Smooth muscle cell (in vitro differentiated cells): ENCODE results near the gene TBCD. TPM values are rescaled to one million over a fixed set of nuclear protein-coding genes. Genes with fewer than 3 reads are reported as not detected.
A peak's percentile ranks its signal among the peaks of the same experiment; 100 is the strongest.

Experiments
- DNase-seq: peaks from one replicate; lab custom pipeline; 2025; ENCODE audit not compliant: unreplicated experiment; lab: John Stamatoyannopoulos, UW
- H2AFZ ChIP-seq: fragments of 200-600 bp; sonication (generic); 2 replicates; pipeline ENCODE4 v1.6.0; 2016; ENCODE audit warnings: antibody characterized with exemption, low read depth, mild to moderate bottlenecking
- H3F3A ChIP-seq: fragments of 200-600 bp; sonication (generic); 2 replicates; pipeline ENCODE4 v1.6.0; 2017; ENCODE audit warnings: antibody characterized with exemption, low read depth
- H3K27ac ChIP-seq: fragments of 200-600 bp; sonication (generic); 2 replicates; pipeline ENCODE4 v1.5.1; 2016; ENCODE audit warnings: low read depth, mild to moderate bottlenecking
- H3K27me3 ChIP-seq: fragments of 200-600 bp; sonication (generic); 2 replicates; pipeline ENCODE4 v1.6.1; 2016; ENCODE audit warnings: low read depth, mild to moderate bottlenecking
- H3K36me3 ChIP-seq: fragments of 200-600 bp; sonication (generic); 2 replicates; pipeline ENCODE4 v1.5.1; 2016; ENCODE audit warnings: low read depth
- H3K4me1 ChIP-seq: fragments of 200-600 bp; sonication (generic); 2 replicates; pipeline ENCODE4 v1.5.1; 2016; ENCODE audit warnings: low read depth
- H3K4me2 ChIP-seq: fragments of 200-600 bp; sonication (generic); 2 replicates; pipeline ENCODE4 v1.6.0; 2016; ENCODE audit warnings: mild to moderate bottlenecking
- H3K4me3 ChIP-seq: fragments of 200-600 bp; sonication (generic); 2 replicates; pipeline ENCODE4 v1.5.1; 2016; ENCODE audit warnings: mild to moderate bottlenecking
- H3K79me2 ChIP-seq: fragments of 200-600 bp; sonication (generic); 2 replicates; pipeline ENCODE4 v1.6.0; 2016; ENCODE audit warnings: low read depth, mild to moderate bottlenecking
- H3K9ac ChIP-seq: fragments of 200-600 bp; sonication (generic); 2 replicates; pipeline ENCODE4 v1.6.0; 2016; ENCODE audit warnings: low read depth
- H3K9me3 ChIP-seq: fragments of 200-600 bp; sonication (generic); replicated peaks from 2 replicates; pipeline ENCODE4 v1.5.1; 2016; ENCODE audit warnings: low read depth
- H4K20me1 ChIP-seq: fragments of 200-600 bp; sonication (generic); 2 replicates; pipeline ENCODE4 v1.6.0; 2016; ENCODE audit warnings: low read depth
- WGBS: methylation state at CpG from one replicate; pipeline ENCODE4 v1.1.7; 2016; ENCODE audit warnings: low lambda C conversion rate; 5-methylcytosine and 5-hydroxymethylcytosine counted together
- polyA plus RNA-seq: library from polyadenylated mRNA; unstranded; fragments of >200 nt; fragmentation: Nextera tagmentation; extraction: Ambion mirVana; gene quantifications from 2 replicates; pipeline ENCODE4 v1.2.1, GENCODE V29; 2016
- total RNA-seq: library from RNA; depleted of rRNA; stranded (reverse); fragments of >200 nt; gene quantifications from 2 replicates; pipeline ENCODE4 v1.2.3, GENCODE V29; 2014
- TF ChIP-seq, protein P1 (sequence below): fragments of 200-600 bp; sonication (generic); IDR thresholded peaks from 2 replicates; pipeline ENCODE4 v1.5.1; 2017; ENCODE audit warnings: borderline replicate concordance, mild to moderate bottlenecking, antibody characterized with exemption; ENCODE audit not compliant: insufficient read depth, poor library complexity, severe bottlenecking

Gene TBCD
- total and polyA plus RNA-seq, 2 experiments from 2014 or later: 29.1 to 38.8 TPM

DNA sequence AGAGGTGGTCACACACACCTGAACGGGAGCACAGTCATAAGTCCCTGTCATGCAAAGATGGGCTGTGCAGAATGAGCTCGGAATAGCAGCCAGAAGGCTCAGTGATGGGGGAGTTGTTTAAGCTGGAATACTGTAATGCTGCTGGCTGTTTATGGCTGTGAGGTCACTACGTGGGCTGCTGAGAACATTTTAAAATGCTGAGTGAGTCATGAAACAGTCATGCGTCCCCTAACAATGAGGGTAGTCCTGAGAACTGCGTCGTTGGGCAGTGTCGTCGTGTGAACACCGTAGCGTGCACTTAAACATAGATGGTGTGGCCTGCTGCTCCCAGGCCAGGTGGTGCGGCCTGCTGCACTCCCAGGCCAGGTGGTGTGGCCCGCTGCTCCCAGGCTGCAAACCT lies 39.7 kb downstream of the TBCD start:
- Histone ChIP-seq H3K4me2 (no peak overlapping the region), H4K20me1 (no peaks in the 10 kb centered on the region), H3F3A (no peaks in the 10 kb centered on the region), H3K9me3 (no peaks in the 10 kb centered on the region), H3K9ac (peak overlapping the region; percentile 23), H3K79me2 (peaks cover 9% of the 10 kb centered on the region), H3K4me3 (no peak overlapping the region), H3K36me3 (no peaks in the 10 kb centered on the region), H3K4me1 (no peaks in the 10 kb centered on the region), H2AFZ (no peak overlapping the region), H3K27me3 (no peaks in the 10 kb centered on the region), H3K27ac (peak overlapping the region; percentile 68)
- DNase-seq: no peak
- 17% methylated on average over 12 of the region's 12 CpGs for WGBS
- TF ChIP-seq, protein P1, sequence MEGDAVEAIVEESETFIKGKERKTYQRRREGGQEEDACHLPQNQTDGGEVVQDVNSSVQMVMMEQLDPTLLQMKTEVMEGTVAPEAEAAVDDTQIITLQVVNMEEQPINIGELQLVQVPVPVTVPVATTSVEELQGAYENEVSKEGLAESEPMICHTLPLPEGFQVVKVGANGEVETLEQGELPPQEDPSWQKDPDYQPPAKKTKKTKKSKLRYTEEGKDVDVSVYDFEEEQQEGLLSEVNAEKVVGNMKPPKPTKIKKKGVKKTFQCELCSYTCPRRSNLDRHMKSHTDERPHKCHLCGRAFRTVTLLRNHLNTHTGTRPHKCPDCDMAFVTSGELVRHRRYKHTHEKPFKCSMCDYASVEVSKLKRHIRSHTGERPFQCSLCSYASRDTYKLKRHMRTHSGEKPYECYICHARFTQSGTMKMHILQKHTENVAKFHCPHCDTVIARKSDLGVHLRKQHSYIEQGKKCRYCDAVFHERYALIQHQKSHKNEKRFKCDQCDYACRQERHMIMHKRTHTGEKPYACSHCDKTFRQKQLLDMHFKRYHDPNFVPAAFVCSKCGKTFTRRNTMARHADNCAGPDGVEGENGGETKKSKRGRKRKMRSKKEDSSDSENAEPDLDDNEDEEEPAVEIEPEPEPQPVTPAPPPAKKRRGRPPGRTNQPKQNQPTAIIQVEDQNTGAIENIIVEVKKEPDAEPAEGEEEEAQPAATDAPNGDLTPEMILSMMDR: no peak

DNA sequence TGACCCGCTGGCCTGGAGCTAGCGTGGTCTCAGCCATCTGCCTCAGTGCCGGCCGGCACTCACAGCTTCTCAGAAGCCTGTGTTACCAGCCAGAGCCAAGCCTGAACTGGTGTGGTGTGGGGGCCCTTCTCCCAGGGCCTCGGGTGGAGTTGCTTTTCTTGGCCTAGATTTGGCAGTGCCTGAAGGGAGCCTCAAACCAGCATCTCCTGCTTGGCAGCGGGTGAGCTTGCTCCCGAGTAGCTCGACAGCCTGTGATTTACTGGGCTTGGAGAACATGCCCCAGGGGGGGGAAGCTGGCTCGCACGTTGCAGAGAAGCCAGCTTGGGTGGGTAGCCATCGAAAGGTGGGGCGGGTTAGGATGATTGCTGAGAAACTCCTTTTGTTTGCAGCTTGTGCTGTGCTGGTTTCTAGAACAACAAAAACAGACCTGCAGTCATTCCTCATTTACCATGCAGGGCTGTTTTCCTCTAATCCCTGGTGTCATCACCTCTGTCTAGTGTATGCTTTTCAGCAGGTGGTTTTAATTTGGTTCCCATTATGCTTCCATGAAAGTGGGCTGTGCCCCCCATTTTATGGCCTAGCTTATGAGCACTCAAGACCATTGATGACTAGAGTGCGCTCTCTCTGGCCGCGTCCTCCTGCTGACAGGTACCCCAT lies 42.2 kb downstream of the TBCD start:
- Histone ChIP-seq H3K27ac (peak overlapping the region; percentile 46), H3K79me2 (peaks cover 9% of the 10 kb centered on the region), H3K4me3 (no peak overlapping the region), H2AFZ (no peak overlapping the region), H3F3A (no peaks in the 10 kb centered on the region), H3K9me3 (no peaks in the 10 kb centered on the region), H4K20me1 (no peaks in the 10 kb centered on the region), H3K4me1 (no peaks in the 10 kb centered on the region), H3K9ac (no peak overlapping the region), H3K27me3 (no peaks in the 10 kb centered on the region), H3K36me3 (no peaks in the 10 kb centered on the region), H3K4me2 (no peak overlapping the region)
- WGBS: 83% methylated on average over 15 of the region's 15 CpGs
- TF ChIP-seq, protein P1: no peak
- no peak for DNase-seq

DNA sequence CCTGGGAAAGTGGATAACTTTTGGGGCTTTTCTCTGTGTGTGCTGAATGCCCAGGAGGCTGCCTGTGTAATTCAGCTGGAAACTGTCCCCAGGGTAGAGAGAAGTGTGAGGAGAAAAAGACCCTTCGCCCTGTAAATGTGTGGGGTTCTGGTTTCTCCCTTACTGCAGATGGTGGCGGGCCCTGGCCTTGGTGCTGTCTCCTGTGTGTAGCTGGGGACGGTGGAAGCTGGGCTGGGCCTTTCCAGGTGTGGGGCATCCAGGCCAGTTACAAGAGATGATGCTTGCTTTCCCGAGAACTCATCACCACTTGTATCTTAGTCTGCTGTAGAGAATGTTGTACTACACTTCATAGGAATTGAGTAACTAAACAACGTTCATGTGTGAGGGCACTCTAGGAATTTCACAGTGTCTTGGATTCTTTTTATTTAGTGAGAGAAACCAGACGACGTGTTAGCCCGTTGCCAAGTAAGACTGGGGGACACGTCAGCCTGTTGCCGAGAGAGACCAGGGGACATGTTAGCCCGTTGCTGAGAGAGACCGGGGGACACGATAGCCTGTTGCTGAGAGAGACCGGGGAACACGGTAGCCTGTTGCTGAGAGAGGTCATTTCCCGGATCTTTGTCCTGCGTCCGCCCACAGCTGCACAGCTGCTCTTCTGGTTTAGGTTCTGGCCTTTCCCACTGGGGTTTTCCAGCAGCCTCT lies 43.1 kb downstream of the TBCD start:
- Histone ChIP-seq H3K4me1 (no peaks in the 10 kb centered on the region), H3K9ac (no peak overlapping the region), H3F3A (no peaks in the 10 kb centered on the region), H3K4me2 (peak overlapping the region; percentile 26), H2AFZ (no peak overlapping the region), H3K79me2 (peaks cover 9% of the 10 kb centered on the region), H4K20me1 (no peaks in the 10 kb centered on the region), H3K36me3 (no peaks in the 10 kb centered on the region), H3K27me3 (no peaks in the 10 kb centered on the region), H3K9me3 (no peaks in the 10 kb centered on the region), H3K4me3 (no peak overlapping the region), H3K27ac (peak overlapping the region; percentile 46)
- TF ChIP-seq, protein P1: no peak
- WGBS: 71% methylated on average over 18 of the region's 18 CpGs
- no peak for DNase-seq
